Measurements from ENCODE around the gene TACSTD2. TPM values are rescaled to one million over a fixed set of nuclear protein-coding genes. Genes with fewer than 3 reads are reported as not detected.

Gene TACSTD2
- total and polyA plus RNA-seq, 2 donors (not counting 1 experiment from before 2014, with no cell fraction given) = not detected

DNA sequence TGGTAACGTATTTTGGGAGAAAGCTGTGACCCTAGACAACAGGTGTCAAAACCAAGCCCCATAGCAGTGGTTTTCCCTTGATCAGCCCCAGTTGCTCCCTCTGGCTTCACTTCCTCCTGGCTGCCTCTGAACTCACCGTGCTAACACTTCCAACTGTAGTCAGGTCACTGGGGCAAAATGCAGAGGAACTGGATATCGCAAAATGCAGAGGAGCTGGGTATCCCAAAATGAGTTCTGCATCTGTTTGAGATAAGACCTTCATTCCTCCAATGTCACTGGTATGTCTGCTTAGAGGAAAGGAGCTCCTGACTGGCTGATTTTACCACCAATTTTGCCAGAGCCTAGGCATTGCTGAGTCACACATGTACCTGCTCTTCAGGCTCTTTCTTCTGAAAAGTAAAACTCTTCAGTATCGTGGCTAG is 19.6 kb upstream of the TACSTD2 start:
- Histone ChIP-seq H3K27ac (ENCODE audit: low read length in 2 of 2) (no peak overlapping the region), H4K20me1 (ENCODE audit: control insufficient read depth, insufficient read depth, low read length, poor library complexity, severe bottlenecking) (no peaks in the 10 kb centered on the region), H3K4me2 (replicated peaks; ENCODE audit: low read depth, low read length, poor library complexity, severe bottlenecking) (no peak overlapping the region), H3K27me3 (replicated peaks in 1 of 4; ENCODE audit: control extremely low read depth in 1 of 4, control insufficient read depth in 3 of 4, insufficient read depth in 4 of 4, low read length in 3 of 4) (peaks cover 0 to 4% (median 2%) of the 10 kb centered on the region in 4 experiments), H3K9me3 (ENCODE audit: control extremely low read depth in 1 of 3, control insufficient read depth in 2 of 3, insufficient read depth in 1 of 3, low read length in 2 of 3) (no peaks in the 10 kb centered on the region), H3K36me3 (replicated peaks in 1 of 2; ENCODE audit: control extremely low read depth in 1 of 2, control insufficient read depth in 1 of 2, extremely low read depth in 1 of 2, insufficient read depth in 2 of 2, low read length in 1 of 2) (no peaks in the 10 kb centered on the region), H3K4me1 (ENCODE audit: control insufficient read depth in 2 of 2, insufficient read depth in 2 of 2, low read length in 2 of 2) (no peaks in the 10 kb centered on the region), H3K79me2 (ENCODE audit: control insufficient read depth, insufficient read depth, low read length) (no peaks in the 10 kb centered on the region), H2AFZ (ENCODE audit: insufficient read depth, low read depth, low read length, poor library complexity, severe bottlenecking) (no peak overlapping the region), H3K4me3 (ENCODE audit: control extremely low read depth in 1 of 5, extremely low read depth in 1 of 5, insufficient read depth in 1 of 5, low read depth in 2 of 5, low read length in 4 of 5) (no peak overlapping the region), H3K9ac (ENCODE audit: low read length) (no peak overlapping the region)
- H3K27me3 Mint-ChIP-seq = peaks cover 58% of the 10 kb centered on the region
- H3K9me3 Mint-ChIP-seq (ENCODE audit: insufficient read depth) = no peaks in the 10 kb centered on the region
- no peak overlapping the region for H3K4me3 Mint-ChIP-seq
- DNase-seq (no peak), ATAC-seq (ENCODE audit: low read depth) (no peak)
- no peaks in the 10 kb centered on the region for H3K4me1 Mint-ChIP-seq
- no CpG with 5 or more reads among the region's 4 CpGs for WGBS (ENCODE audit: insufficient coverage)
- no peak for TF ChIP-seq EZH2 (IDR thresholded peaks at IDR 0.05; ENCODE audit: borderline replicate concordance, insufficient read depth, low read depth, low read length, poor library complexity, severe bottlenecking)
- TF ChIP-seq, protein P1, sequence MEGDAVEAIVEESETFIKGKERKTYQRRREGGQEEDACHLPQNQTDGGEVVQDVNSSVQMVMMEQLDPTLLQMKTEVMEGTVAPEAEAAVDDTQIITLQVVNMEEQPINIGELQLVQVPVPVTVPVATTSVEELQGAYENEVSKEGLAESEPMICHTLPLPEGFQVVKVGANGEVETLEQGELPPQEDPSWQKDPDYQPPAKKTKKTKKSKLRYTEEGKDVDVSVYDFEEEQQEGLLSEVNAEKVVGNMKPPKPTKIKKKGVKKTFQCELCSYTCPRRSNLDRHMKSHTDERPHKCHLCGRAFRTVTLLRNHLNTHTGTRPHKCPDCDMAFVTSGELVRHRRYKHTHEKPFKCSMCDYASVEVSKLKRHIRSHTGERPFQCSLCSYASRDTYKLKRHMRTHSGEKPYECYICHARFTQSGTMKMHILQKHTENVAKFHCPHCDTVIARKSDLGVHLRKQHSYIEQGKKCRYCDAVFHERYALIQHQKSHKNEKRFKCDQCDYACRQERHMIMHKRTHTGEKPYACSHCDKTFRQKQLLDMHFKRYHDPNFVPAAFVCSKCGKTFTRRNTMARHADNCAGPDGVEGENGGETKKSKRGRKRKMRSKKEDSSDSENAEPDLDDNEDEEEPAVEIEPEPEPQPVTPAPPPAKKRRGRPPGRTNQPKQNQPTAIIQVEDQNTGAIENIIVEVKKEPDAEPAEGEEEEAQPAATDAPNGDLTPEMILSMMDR (IDR thresholded peaks at IDR 0.05) = no peak
- intact Hi-C loops (cut with micrococcal nuclease) = no loop called here
- H3K27ac Mint-ChIP-seq = no peak overlapping the region
- ChIA-PET CTCF (no interaction called here), POLR2A (no interaction called here)

DNA sequence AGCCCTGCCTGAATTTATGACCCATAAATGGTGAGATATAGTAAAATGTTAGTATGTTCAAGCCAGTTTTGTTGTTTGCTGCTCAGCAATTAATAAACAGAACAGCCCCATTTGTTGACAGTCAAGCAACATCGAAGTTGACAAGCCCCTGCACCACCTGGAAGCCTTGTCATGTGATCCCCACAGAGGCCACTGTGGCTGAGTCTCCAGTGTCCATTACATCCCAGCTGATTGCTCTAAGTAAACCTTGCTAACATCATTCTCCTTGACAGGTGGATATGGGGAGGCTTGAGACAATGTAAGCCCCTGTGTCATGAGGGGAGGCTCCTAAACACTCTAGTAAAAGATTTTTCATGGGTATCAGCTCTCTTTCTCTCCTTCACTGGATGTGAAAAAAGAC is 17.5 kb upstream of the TACSTD2 start:
- Histone ChIP-seq H3K4me2 (replicated peaks; ENCODE audit: low read depth, low read length, poor library complexity, severe bottlenecking) (no peak overlapping the region), H3K9me3 (ENCODE audit: control extremely low read depth in 1 of 3, control insufficient read depth in 2 of 3, insufficient read depth in 1 of 3, low read length in 2 of 3) (no peaks in the 10 kb centered on the region), H3K36me3 (replicated peaks in 1 of 2; ENCODE audit: control extremely low read depth in 1 of 2, control insufficient read depth in 1 of 2, extremely low read depth in 1 of 2, insufficient read depth in 2 of 2, low read length in 1 of 2) (no peaks in the 10 kb centered on the region), H4K20me1 (ENCODE audit: control insufficient read depth, insufficient read depth, low read length, poor library complexity, severe bottlenecking) (no peaks in the 10 kb centered on the region), H3K4me3 (ENCODE audit: control extremely low read depth in 1 of 5, extremely low read depth in 1 of 5, insufficient read depth in 1 of 5, low read depth in 2 of 5, low read length in 4 of 5) (no peak overlapping the region), H2AFZ (ENCODE audit: insufficient read depth, low read depth, low read length, poor library complexity, severe bottlenecking) (no peak overlapping the region), H3K4me1 (ENCODE audit: control insufficient read depth in 2 of 2, insufficient read depth in 2 of 2, low read length in 2 of 2) (no peaks in the 10 kb centered on the region), H3K27ac (ENCODE audit: low read length in 2 of 2) (no peak overlapping the region), H3K79me2 (ENCODE audit: control insufficient read depth, insufficient read depth, low read length) (no peaks in the 10 kb centered on the region), H3K9ac (ENCODE audit: low read length) (no peak overlapping the region), H3K27me3 (replicated peaks in 1 of 4; ENCODE audit: control extremely low read depth in 1 of 4, control insufficient read depth in 3 of 4, insufficient read depth in 4 of 4, low read length in 3 of 4) (peaks cover 0 to 12% (median 2%) of the 10 kb centered on the region in 4 experiments)
- WGBS (ENCODE audit: insufficient coverage) = 100% methylated on average over 1 of the region's 1 CpG
- H3K27me3 Mint-ChIP-seq = peaks cover 53% of the 10 kb centered on the region
- ChIA-PET CTCF (no interaction called here), POLR2A (no interaction called here)
- no peak overlapping the region for H3K27ac Mint-ChIP-seq
- no peak for ATAC-seq (ENCODE audit: low read depth)
- H3K4me3 Mint-ChIP-seq = no peak overlapping the region
- intact Hi-C loops (cut with micrococcal nuclease) = no loop called here
- TF ChIP-seq, protein P1 (IDR thresholded peaks at IDR 0.05) = no peak
- TF ChIP-seq EZH2 (IDR thresholded peaks at IDR 0.05; ENCODE audit: borderline replicate concordance, insufficient read depth, low read depth, low read length, poor library complexity, severe bottlenecking) = no peak
- no peak for DNase-seq
- no peaks in the 10 kb centered on the region for H3K4me1 Mint-ChIP-seq
- no peaks in the 10 kb centered on the region for H3K9me3 Mint-ChIP-seq (ENCODE audit: insufficient read depth)
